Stimulated activated CD8-positive, alpha-beta memory T cell treated with anti-CD3 and anti-CD28 coated beads, Interleukin-7, amount 100 ng/mL, for 48 hours (primary cell): ENCODE measurements around the gene CARS1.

Experiments
- DNase-seq, 2 donors: peaks; one replicate each; pipeline ENCODE4 v3.0.0-alpha.2; 2020; ENCODE audit warnings: low read depth in 1 of 2; ENCODE audit errors: extremely low read depth in 1 of 2

CARS1 gene

GRCh38 chr11:3057069-3057963, at the start of gene CARS1:
CARS1 (minus strand) TSS chr11:3057423; CDS start chr11:3057367, 56 bp downstream.
- DNase-seq, result peak; percentile 90 to 92

DNA sequence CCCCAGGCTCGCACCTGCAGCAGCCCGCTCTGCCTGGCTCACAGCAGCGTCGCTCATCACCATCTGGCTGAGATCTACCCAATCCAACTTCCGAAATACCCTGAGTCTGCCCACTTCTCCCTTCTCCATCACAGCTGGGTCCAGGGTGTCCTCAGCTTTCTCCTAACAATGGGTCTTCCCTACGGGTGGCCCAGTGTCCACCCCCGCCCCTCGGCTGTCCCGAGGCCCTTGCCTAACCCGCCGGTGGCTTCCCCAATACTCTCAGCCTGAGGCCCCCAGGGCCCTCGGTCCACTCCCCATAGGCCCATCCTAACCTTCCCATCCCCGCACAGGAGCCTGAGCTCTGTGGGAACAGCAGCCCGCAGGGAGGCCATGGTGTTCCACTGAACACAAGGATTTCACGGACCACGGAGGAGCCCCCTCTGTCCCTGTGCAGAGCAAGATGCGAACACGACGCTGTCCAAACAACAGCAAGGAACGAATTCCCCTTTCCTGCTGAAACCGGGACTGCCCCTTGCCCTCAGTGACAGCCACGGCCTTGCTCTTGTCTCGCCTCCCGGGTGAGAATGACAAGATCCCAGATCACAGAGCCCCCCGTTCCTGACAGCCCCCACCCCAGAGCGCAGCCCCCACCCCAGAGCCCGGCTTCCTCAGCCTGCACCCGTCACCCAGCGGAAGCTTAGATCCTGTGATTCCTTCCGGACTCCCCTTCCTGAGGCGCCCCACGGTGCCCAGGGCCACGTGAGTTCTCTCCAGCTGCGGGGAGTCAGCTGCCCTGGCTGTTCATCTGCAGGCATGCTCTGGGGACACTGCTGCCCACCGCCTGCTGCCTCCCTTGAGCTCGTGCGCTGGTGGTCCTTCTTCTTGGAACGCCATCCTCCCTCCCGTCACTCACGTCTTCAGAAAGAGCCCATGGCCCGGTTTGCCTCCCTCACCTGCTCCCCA, 48.8 kb upstream of the CARS1 start:
- no peak for DNase-seq

DNA sequence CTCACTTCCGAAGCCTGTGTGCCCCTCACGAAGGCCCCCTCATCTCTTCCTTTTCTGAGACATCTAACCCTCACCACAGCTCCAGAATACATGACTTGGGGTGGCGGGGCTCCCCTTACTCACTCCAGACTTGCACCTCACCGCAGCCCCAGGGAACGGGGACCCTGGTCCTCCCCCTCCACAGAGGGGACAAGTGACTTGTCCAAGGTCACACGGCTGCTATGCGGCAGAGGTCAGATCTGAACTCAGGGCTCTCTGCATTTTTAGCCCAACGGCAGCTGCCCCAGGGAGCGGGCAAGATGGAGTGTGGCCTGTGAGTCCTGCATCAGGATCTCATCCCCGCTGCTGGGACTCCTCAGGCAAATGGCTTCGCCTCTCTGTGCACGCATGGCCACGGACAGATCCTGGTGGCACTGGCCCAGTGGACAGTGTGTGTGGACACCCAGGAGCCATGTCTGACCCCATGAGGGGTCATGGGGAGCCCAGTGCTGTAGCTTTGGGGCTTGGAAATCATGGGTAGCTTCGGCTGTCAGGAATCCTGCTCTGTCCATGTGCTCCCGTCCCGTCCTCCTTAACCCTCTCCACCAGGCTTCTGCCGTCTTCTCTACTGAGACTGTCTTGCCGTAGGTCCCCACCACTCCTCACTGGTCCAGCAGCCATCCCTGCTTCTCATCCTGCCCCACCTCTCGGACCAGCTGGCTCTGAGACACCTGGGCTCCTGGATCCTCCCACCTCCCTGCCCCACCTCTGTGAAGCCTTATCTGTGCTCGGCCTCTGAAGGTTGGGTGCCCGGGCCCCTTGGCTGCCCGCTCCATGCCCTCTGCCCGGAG, 48.0 kb upstream of the CARS1 start:
- no peak for DNase-seq

DNA sequence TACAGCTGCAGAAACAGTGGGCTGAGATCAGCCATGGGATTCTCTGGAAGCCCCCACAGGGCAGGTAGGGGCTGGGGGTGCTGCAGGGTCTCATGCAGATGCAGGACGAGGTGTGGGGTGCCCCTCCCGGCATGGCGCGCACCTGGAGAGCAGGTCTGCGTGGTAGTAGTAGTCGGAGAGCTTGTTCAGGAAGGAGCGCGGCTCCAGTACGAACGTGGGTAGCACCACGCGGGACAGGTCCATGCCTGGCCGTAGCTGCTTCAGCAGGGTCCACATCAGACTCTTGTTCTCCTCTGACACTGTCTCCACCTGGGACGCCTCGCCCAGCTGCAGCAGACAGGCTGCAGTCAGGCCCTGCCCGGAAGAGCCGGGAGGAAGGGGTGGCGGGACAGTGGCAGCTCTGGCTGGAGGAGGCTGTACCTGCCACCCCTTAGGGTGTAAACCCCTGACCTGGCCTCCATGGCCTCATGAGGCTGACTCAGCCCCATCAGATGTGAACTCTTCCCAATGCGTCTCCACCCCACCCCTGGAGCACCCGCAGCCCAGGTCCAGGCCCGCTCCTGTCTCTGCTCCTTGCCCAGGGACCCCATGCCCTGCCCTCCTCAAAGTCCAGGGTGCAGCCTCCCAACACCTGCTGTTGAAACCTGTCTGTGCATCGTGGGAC, 47.0 kb upstream of the CARS1 start:
- DNase-seq, result no peak

DNA sequence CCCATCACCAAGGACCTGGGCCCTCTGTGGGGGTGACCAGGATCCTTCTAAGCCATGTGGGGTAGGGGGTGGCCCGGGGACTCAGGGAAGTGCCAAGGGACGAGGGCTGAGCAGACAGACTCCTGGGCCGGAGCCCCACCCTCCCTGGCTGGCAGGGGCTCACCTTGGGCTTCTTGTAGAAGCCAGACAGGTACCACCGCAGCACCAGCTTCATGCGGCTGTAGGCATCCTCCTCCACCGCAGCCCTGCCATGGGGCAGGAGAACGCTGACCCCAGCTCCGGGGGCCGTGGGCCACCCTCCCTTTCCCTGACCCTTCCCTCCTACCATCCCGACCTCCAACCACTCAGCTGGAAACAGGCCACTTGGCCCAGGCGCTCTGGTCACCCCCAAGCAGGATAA, 45.9 kb upstream of the CARS1 start:
- no peak for DNase-seq

DNA sequence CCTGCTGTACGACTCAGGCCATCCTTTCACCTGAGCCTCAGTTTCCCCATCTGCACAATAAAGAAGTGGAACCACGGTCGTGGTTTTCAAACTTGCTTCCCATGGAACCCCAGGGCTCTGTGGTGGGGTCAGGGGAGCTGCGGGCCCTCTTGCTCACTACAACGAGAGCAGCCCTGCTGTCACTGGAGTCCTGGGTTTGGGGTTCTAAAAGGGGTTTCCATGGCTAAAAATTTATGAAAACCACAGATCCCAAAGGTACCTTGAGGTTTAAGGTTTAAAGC, 45.4 kb upstream of the CARS1 start:
- DNase-seq, result no peak

- no peak for DNase-seq
Measured at GRCh38 chr11:3101921-3102640, 44.9 kb upstream of the CARS1 start.

GRCh38 chr11:3099178-3099577, 42.0 kb upstream of the CARS1 start:
- no peak for DNase-seq

DNA sequence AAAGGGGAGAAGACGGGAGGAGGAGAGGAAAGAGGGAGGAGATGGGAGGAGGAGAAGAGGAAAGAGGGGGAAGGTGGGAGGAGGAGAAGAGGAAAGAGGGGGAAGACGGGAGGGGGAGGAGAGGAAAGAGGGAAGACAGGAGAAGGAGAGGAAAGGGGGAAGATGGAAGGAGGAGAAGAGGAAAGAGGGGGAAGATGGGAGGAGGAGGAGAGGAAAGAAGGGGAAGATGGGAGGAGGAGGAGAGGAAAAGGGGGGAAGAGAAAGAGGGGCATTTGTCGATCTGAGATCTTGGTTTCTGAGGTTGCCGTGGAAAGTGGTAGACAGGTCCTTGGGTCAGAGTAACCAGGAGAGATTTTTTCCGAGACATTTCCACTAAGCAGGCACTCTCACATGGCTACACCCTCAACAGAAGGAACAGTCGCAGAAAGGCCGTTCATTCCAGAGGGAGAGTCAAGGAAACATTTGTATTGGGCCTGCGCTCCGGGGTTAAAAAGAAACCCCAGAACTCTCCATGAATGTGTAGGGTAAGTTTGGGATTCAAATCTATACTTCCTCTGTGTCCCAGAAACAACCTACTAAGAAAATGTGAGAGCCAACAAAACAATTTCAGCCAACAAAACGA, 39.8 kb upstream of the CARS1 start:
- no peak for DNase-seq

DNA sequence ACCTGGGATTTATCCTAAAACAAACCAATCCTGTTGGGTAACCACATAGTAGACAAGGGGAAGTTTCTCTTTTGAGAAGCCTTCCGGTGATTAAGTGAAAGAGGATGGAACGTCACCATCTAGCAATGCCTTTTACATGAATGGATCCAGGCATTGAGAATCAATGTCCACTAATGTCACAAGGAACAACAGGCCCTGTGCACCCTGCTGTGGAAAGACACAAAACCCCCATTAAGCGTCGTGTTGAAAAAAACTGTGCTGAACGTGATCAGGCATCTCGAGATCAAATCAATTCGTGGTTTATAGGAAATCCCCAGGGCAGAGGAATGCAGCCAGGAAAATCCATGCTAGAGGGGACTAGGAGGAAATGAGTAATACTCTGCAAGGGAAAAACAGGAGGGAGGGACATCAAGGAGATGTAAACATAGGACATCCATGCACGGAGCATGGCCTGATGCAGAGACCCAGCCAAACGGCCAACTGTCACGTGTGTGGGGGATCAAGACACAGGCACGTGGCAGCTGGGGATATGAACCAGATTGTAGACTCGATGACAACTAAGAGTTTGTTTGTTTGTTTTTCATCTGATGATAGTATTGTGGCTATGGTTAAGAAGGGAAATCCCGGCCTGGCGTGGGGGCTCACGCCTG, 38.6 kb upstream of the CARS1 start:
- DNase-seq, result no peak

DNA sequence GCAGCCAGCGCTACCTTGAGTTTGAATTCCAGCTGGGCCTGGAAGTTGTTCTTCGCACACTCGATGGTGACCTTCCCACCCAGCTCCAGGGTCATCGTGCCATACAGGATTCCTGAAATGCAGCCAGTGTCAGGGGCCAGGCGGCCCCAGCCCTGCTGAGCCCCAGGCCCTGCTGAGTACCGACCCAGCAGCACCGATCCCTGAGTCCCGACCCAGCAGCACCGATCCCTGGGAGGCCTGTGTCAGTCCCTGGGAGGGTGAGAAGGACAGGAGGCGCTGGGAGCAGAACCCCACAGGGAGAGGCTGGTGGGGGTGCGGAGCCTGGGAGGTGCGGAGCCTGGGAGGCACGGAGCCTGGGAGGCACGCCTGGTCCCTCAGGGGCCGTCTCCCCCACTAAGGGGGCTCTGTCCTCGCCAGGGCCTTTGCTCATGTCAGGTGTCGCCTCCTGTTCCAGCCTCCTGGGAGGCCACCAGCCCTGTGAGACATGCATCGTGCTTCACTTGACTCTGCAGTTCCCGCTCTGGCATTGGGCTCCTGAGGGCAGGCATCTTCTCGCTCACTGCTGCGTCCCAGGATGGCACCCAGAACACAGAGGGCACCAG, 37.1 kb upstream of the CARS1 start:
- DNase-seq, result no peak

- DNase-seq, result no peak
Measured at GRCh38 chr11:3093281-3094191, 36.3 kb upstream of the CARS1 start.

DNA sequence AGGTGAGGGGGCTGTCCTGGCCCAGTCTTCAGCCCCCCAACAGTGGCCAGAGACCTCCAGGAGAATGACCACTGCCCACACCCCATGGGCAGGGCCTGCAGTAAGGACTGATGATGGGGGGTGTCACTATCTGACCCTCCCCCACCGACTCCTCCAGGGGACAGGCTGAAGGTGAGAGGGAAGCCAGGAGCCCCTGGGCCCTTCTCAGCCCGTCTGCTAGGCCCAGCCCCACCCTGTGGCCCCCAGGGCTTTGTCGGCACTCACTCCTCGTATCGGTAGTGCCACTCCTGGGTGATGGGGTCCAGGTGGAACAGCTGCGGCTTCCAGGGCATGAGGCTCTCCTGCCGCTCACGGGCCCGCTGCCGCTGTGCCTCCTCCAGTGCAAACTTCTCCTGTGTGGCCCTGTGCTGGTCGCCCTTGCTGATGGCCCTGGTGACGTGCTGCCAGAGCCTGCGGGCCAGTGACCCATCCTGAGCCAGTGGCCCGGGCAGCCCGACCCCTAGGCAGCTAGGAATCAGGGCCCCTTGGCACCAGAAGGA, 35.4 kb upstream of the CARS1 start:
- DNase-seq, result no peak

- DNase-seq, result peak; percentile 39 to 41
Measured at GRCh38 chr11:3091846-3092602, 34.8 kb upstream of the CARS1 start.

DNA sequence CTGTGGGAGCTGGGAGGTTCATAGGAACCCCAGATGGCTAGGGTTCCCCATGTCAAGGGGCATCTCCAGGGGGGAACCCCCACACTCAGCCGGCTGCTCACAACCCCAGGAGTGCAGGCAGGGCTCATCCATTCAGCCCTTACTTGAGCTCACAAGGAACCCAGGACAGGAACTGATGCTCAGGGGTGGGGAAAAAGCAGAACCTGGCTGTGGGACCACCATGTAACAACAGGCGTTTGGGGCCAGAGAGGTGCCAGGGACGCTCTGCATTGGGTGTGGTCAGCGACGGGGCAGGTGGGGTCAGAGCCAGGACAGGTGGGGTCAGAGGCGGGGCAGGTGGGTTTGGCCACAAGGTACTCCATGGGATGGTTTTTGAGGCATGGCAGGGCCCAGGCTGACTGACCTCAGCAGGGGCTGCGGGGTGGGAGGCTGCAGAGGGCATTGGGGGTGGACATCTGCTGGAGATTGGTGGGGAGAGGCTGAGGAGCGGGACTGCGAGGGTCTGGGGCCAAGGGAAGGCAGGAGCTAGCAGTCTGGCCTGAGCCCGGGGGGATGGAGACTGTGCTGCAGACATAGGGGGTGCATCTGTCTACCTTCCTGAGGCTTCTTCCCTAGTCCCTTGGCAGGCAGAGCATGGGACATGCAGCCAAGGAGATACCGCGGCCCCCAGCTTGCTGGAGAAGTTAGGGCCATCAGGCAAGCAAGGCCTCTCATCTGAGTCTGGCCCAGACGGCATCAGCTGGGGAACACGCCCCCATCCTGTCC, 34.0 kb upstream of the CARS1 start:
- no peak for DNase-seq
